Glutamatergic neuron (in vitro differentiated cells): ENCODE results near the gene IQCM. TPM values are rescaled to one million over a fixed set of nuclear protein-coding genes. Genes with fewer than 3 reads are reported as not detected.

Source experiments
- DNase-seq: peaks from one replicate; pipeline ENCODE4 v3.0.0; 2022
- H3K27ac Mint-ChIP-seq: one replicate; pipeline ENCODE4 v1.8.0; 2020; ENCODE audit warnings: mild to moderate bottlenecking, mixed read lengths, inconsistent platforms; ENCODE audit not compliant: unreplicated experiment
- H3K27me3 Mint-ChIP-seq: one replicate; pipeline ENCODE4 v1.8.0; 2020; ENCODE audit warnings: mild to moderate bottlenecking, moderate library complexity, mixed read lengths, inconsistent platforms; ENCODE audit not compliant: unreplicated experiment
- H3K36me3 Mint-ChIP-seq: one replicate; pipeline ENCODE4 v1.8.0; 2020; ENCODE audit warnings: mild to moderate bottlenecking, mixed read lengths, inconsistent platforms; ENCODE audit not compliant: unreplicated experiment
- H3K4me1 Mint-ChIP-seq: one replicate; pipeline ENCODE4 v1.8.0; 2020; ENCODE audit warnings: mild to moderate bottlenecking, low read depth, mixed read lengths, inconsistent platforms; ENCODE audit not compliant: unreplicated experiment
- H3K4me3 Mint-ChIP-seq: one replicate; pipeline ENCODE4 v1.8.0; 2020; ENCODE audit warnings: mild to moderate bottlenecking, mixed read lengths, inconsistent platforms; ENCODE audit not compliant: unreplicated experiment
- H3K9me3 Mint-ChIP-seq: one replicate; pipeline ENCODE4 v1.8.0; 2020; ENCODE audit warnings: mild to moderate bottlenecking, moderate library complexity, mixed read lengths, inconsistent platforms; ENCODE audit not compliant: unreplicated experiment
- CTCF ChIP-seq: fragments of 200-600 bp; sonication (generic); IDR thresholded peaks from one replicate; pipeline ENCODE4 v1.5.0; 2021; ENCODE audit not compliant: partially characterized antibody, unreplicated experiment
- total RNA-seq: library from RNA; stranded (reverse); fragmentation: NEBNext Ultra II Directional; extraction: Animal tissue kit (Norgen Biotek cat#: 25700); gene quantifications from one replicate; pipeline ENCODE4 v1.2.1, GENCODE V29; 2021; ENCODE audit not compliant: unreplicated experiment

Gene IQCM
- total RNA-seq, 1 donor from 2014 or later, result not detected

- H3K27me3 Mint-ChIP-seq, result no peaks in the 10 kb centered on the region
These were observed 416.6 kb downstream of the IQCM start for GRCh38 chr4:149398993-149399392.

GRCh38 chr4:149370785-149371420 is 444.7 kb downstream of the IQCM start:
- no peaks in the 10 kb centered on the region for H3K9me3 Mint-ChIP-seq
- no peak overlapping the region for H3K4me3 Mint-ChIP-seq
- DNase-seq, result no peak
- no peaks in the 10 kb centered on the region for H3K36me3 Mint-ChIP-seq
- no peaks in the 10 kb centered on the region for H3K27me3 Mint-ChIP-seq
- H3K4me1 Mint-ChIP-seq, result no peaks in the 10 kb centered on the region
- peak; percentile 33 for TF ChIP-seq CTCF
- no peak overlapping the region for H3K27ac Mint-ChIP-seq

More at GRCh38 chr4:149398993-149399392, 416.6 kb downstream of the IQCM start:
- Mint-ChIP-seq H3K9me3 (no peaks in the 10 kb centered on the region), H3K4me1 (peaks cover 8% of the 10 kb centered on the region), H3K36me3 (no peaks in the 10 kb centered on the region), H3K27ac (no peak overlapping the region), H3K4me3 (no peak overlapping the region)
- TF ChIP-seq CTCF, result no peak
- no peak for DNase-seq

GRCh38 chr4:149370002-149370401 is 445.6 kb downstream of the IQCM start:
- Mint-ChIP-seq H3K27me3 (no peaks in the 10 kb centered on the region), H3K4me1 (no peaks in the 10 kb centered on the region), H3K36me3 (no peaks in the 10 kb centered on the region)

GRCh38 chr4:149353241-149353640 is 462.4 kb downstream of the IQCM start:
- no peak for DNase-seq
- H3K36me3 Mint-ChIP-seq, result no peaks in the 10 kb centered on the region
- no peak for TF ChIP-seq CTCF
- no peak overlapping the region for H3K27ac Mint-ChIP-seq
- H3K4me1 Mint-ChIP-seq, result no peaks in the 10 kb centered on the region
- H3K4me3 Mint-ChIP-seq, result no peak overlapping the region
- no peaks in the 10 kb centered on the region for H3K9me3 Mint-ChIP-seq
- peaks cover 3% of the 10 kb centered on the region for H3K27me3 Mint-ChIP-seq

More at GRCh38 chr4:149370002-149370401, 445.6 kb downstream of the IQCM start:
- no peak overlapping the region for H3K27ac Mint-ChIP-seq
- no peak overlapping the region for H3K4me3 Mint-ChIP-seq
- no peak for TF ChIP-seq CTCF
- no peaks in the 10 kb centered on the region for H3K9me3 Mint-ChIP-seq
- no peak for DNase-seq

GRCh38 chr4:149349541-149349940 is 466.1 kb downstream of the IQCM start:
- TF ChIP-seq CTCF, result no peak
- no peaks in the 10 kb centered on the region for H3K9me3 Mint-ChIP-seq
- peaks cover 3% of the 10 kb centered on the region for H3K27me3 Mint-ChIP-seq
- no peak overlapping the region for H3K27ac Mint-ChIP-seq
- no peak overlapping the region for H3K4me3 Mint-ChIP-seq
- no peaks in the 10 kb centered on the region for H3K36me3 Mint-ChIP-seq
- no peaks in the 10 kb centered on the region for H3K4me1 Mint-ChIP-seq
- no peak for DNase-seq
